Rectal smooth muscle tissue (tissue), 1 donor: ENCODE data around the gene FAAP20.

Experiments used
- H3K27ac ChIP-seq: one replicate; pipeline ENCODE4 v1.7.0; 2013; ENCODE audit warnings: low read depth, low read length, inconsistent platforms
- H3K27me3 ChIP-seq: one replicate; pipeline ENCODE4 v1.7.0; 2013; ENCODE audit warnings: low read length; ENCODE audit not compliant: control insufficient read depth, insufficient read depth
- H3K36me3 ChIP-seq: one replicate; pipeline ENCODE4 v1.7.0; 2013; ENCODE audit warnings: low read length; ENCODE audit not compliant: control insufficient read depth, insufficient read depth
- H3K4me1 ChIP-seq: one replicate; pipeline ENCODE4 v1.7.0; 2013; ENCODE audit warnings: low read length; ENCODE audit not compliant: control insufficient read depth, insufficient read depth
- H3K4me3 ChIP-seq: one replicate; pipeline ENCODE4 v1.7.0; 2013; ENCODE audit warnings: low read length
- H3K9ac ChIP-seq: one replicate; pipeline ENCODE4 v1.7.0; 2013; ENCODE audit warnings: low read length

Gene FAAP20

DNA sequence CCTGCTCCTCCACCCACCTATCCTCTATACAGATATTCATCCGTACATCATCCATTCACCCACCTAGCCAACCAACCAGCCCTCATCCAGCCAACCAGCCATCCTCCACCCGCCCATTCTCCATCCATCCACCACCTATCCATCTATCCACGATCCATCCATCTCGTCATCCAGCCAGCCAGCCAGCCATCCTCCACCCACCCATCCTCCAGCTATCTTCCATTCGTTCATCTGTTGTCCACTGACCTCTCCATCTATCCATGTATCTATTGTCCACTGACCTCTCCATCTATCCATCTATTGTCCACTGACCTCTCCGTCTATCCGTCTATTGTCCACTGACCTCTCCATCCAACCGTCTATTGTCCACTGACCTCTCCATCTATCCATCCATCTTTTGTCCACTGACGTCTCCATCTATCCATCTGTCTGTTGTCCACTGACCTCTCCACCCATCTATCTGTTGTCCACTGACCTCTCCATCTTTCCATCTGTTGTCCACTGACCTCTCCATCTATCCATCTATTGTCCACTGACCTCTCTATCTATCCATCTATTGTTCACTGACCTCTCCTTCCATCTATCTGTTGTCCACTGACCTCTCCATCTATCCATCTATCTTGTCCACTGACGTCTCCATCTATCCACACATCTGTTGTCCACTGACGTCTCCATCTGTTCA is 47.6 kb downstream of the FAAP20 start:
- Histone ChIP-seq H3K9ac (no peak overlapping the region), H3K4me3 (no peak overlapping the region), H3K27me3 (no peaks in the 10 kb centered on the region), H3K36me3 (peaks cover 8% of the 10 kb centered on the region), H3K27ac (no peak overlapping the region), H3K4me1 (no peaks in the 10 kb centered on the region)

DNA sequence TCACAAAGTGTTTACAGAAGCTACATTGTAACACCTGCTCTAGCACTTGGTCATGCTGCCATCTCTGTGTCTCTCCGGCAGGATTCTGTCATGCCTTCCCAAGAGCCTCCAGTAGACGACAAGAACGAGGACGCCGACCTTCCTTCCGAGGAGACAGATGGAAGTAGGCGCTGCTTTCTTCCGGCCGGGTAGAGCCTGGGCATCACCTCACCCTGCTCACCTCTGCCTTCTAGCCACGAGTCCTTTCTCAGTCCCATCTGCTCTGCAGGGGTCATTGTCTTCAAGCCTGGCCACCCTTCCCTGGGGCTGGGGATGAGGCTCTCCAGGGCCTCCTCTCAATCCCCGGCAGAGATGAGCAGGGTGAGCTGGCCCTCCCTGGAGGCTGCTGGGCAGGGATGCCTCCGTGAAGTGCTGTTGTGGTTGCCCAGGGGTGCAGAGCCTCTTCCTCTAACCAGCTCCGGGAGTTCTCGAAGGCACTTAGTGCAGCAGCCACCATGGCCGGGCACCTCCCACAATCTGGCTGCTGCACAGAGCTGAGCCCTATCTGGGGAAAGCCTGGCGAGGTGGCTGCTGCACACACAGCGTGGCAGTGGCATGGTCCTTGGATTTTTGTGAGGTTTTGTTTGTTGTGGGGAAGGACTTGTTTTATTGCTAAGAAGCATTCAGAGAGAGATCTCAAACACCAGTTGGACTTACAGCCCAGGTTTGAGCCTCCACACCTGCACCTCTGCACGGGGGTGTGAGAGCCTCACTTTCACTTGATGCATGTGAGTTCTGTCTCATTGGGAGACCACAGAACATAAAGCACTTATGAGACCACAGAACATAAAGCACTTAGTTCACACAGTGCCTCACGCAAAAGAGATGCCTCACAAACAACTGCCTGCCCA is 48.4 kb downstream of the FAAP20 start:
- no peak overlapping the region for H3K9ac ChIP-seq
- peaks cover 8% of the 10 kb centered on the region for H3K36me3 ChIP-seq
- H3K27me3 ChIP-seq = no peaks in the 10 kb centered on the region
- H3K27ac ChIP-seq = no peak overlapping the region
- no peaks in the 10 kb centered on the region for H3K4me1 ChIP-seq
- H3K4me3 ChIP-seq = no peak overlapping the region

DNA sequence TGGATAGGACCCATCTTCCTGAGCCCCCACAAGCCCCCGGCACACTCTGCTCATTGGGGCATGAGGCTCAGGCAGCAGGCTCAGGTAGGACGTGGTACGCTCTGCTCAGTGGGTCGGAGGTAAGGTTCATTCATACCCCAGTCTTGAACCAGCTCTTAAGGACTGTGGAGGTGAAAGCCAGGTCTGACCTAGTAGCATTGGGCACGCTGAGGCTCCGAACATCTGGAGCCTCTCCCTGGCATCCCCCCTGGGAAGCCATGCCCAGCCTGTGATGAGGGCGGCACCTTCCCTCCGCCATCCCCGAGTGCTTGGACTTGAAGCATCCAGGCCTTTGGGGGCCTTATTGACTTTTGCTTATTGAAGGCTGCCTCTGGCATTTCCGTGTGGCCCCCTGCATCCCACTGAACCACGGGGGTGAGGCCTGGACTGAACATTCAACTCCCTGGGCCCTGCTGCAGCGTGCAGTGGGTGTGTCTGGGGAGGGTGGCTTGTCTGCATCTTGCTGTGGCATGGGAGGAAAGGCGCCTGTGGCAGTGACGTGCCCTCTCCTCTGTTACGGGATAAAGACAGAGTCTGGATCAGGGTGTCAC is 50.0 kb downstream of the FAAP20 start:
- peaks cover 8% of the 10 kb centered on the region for H3K36me3 ChIP-seq
- no peak overlapping the region for H3K4me3 ChIP-seq
- no peaks in the 10 kb centered on the region for H3K4me1 ChIP-seq
- no peaks in the 10 kb centered on the region for H3K27me3 ChIP-seq
- H3K9ac ChIP-seq = no peak overlapping the region
- H3K27ac ChIP-seq = no peak overlapping the region

DNA sequence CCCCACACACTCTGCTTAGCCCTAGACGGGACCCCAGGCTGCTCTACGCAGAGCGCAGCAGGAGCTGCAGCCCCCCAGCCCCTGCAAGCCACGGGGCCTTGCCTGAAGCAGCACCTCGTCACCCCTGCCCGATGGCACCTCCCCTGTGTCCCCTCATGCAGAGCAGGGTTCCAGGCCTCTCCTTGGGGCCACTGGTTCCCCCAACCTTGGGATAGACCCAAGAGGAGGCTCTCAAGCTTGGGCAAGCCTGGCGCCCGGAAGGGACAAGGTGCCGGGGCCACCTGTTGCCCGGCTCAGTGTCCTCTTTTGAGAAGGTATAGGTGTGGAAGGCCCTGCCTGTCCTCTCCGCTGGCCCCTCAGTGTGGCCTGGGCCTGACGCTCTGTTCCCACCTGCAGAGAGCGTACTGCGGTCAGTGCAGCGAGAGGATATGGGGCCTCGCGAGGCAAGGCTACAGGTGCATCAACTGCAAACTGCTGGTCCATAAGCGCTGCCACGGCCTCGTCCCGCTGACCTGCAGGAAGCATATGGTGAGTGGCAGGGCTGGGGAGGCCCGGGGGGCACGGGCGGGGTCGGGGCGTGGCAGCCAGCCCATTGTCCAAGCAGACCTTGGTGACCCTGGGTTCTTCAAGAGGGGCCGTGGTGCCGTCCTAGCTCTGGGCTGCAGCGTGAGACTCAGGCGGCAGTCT is 50.6 kb downstream of the FAAP20 start:
- no peaks in the 10 kb centered on the region for H3K27me3 ChIP-seq

DNA sequence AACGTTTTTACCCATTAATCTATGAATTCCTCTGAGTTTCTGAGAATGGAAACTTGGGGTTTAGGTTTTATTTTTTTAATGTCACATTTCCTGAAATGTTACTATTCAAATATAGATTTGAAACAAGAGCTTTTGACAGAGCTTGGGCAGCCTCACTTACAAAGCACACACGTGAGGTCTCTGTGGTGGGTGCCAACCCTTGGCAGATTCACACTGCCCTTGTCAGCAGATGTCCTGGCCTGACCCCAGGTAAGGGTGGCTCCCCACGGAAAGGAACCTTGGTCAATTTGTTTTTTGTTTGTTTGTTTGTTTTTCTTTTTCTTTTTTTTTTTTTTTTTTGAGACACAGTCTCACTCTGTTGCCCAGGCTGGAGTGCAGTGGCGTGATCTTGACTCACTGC is 53.5 kb downstream of the FAAP20 start:
- no peak overlapping the region for H3K27ac ChIP-seq
- no peaks in the 10 kb centered on the region for H3K27me3 ChIP-seq
- peaks cover 1% of the 10 kb centered on the region for H3K4me1 ChIP-seq
- H3K9ac ChIP-seq = no peak overlapping the region
- no peak overlapping the region for H3K4me3 ChIP-seq
- H3K36me3 ChIP-seq = no peaks in the 10 kb centered on the region

More for the DNA sequence above, 50.6 kb downstream of the FAAP20 start:
- H3K9ac ChIP-seq = no peak overlapping the region
- peaks cover 8% of the 10 kb centered on the region for H3K36me3 ChIP-seq
- H3K4me1 ChIP-seq = no peaks in the 10 kb centered on the region
- no peak overlapping the region for H3K27ac ChIP-seq
- H3K4me3 ChIP-seq = no peak overlapping the region
